Keratinocyte (primary cell): ENCODE data around the gene IGSF9. TPM values are rescaled to one million over a fixed set of nuclear protein-coding genes. Genes with fewer than 3 reads are reported as not detected.
A peak's percentile ranks its signal among the peaks of the same experiment; 100 is the strongest.

Experiments used
- DNase-seq: peaks from one replicate; pipeline ENCODE4 v3.0.0-alpha.2; 2011; ENCODE audit warnings: low read depth, missing footprints, low spot score
- FAIRE-seq: peaks from 2 replicates; lab custom pipeline; 2011; peaks lifted over from hg19 to GRCh38; lab: Jason Lieb, UNC
- H2AFZ ChIP-seq: 2 replicates; pipeline ENCODE4 v1.6.0; 2012; ENCODE audit warnings: low read length, control low read depth, inconsistent platforms; ENCODE audit not compliant: control insufficient read depth
- H3K27ac ChIP-seq: 2 replicates; pipeline ENCODE4 v1.5.1; 2011; ENCODE audit warnings: low read length; ENCODE audit not compliant: control insufficient read depth, insufficient read depth
- H3K27me3 ChIP-seq: 3 replicates; pipeline ENCODE4 v1.6.0; 2011; ENCODE audit warnings: low read length; ENCODE audit not compliant: control insufficient read depth, insufficient read depth; ENCODE audit errors: extremely low read depth
- H3K36me3 ChIP-seq, 2 experiments: 2 replicates in 1 of 2; 3 replicates in 1 of 2; pipeline ENCODE4 v1.5.1; 2011; ENCODE audit warnings: low read length in 2 of 2, mild to moderate bottlenecking in 1 of 2; ENCODE audit not compliant: control insufficient read depth in 2 of 2, insufficient read depth in 2 of 2; ENCODE audit errors: extremely low read depth in 1 of 2
- H3K4me1 ChIP-seq: 3 replicates; pipeline ENCODE4 v1.5.1; 2011; ENCODE audit warnings: low read length; ENCODE audit not compliant: control insufficient read depth, insufficient read depth; ENCODE audit errors: extremely low read depth
- H3K4me2 ChIP-seq: 3 replicates; pipeline ENCODE4 v1.6.0; 2011; ENCODE audit warnings: low read depth, low read length; ENCODE audit not compliant: control insufficient read depth, insufficient read depth; ENCODE audit errors: extremely low read depth
- H3K4me3 ChIP-seq, 3 experiments: fragments of 200-600 bp in 1 of 3; sonication (generic) in 1 of 3; 2 replicates in 2 of 3; 3 replicates in 1 of 3; pipeline ENCODE4 v1.5.1; 2011 to 2016; ENCODE audit warnings: low read length in 3 of 3, mild to moderate bottlenecking in 3 of 3, control low read depth in 2 of 3, inconsistent platforms in 1 of 3, low read depth in 1 of 3, mixed read lengths in 1 of 3, mixed run types in 1 of 3, moderate library complexity in 1 of 3; ENCODE audit not compliant: control insufficient read depth in 2 of 3, insufficient read depth in 2 of 3; ENCODE audit errors: extremely low read depth in 1 of 3
- H3K79me2 ChIP-seq: 2 replicates; pipeline ENCODE4 v1.6.0; 2012; ENCODE audit warnings: low read length; ENCODE audit not compliant: control insufficient read depth, insufficient read depth
- H3K9ac ChIP-seq: 3 replicates; pipeline ENCODE4 v1.6.0; 2011; ENCODE audit warnings: low read length; ENCODE audit not compliant: control insufficient read depth, insufficient read depth; ENCODE audit errors: extremely low read depth
- H3K9me1 ChIP-seq: 3 replicates; pipeline ENCODE4 v1.6.0; 2011; ENCODE audit warnings: low read length; ENCODE audit not compliant: control insufficient read depth, insufficient read depth; ENCODE audit errors: extremely low read depth
- H3K9me3 ChIP-seq: 2 replicates; pipeline ENCODE4 v1.5.1; 2012; ENCODE audit warnings: low read depth, low read length; ENCODE audit not compliant: control insufficient read depth
- H4K20me1 ChIP-seq: 3 replicates; pipeline ENCODE4 v1.6.0; 2011; ENCODE audit warnings: low read length; ENCODE audit not compliant: control insufficient read depth, insufficient read depth; ENCODE audit errors: extremely low read depth
- CTCF ChIP-seq, 3 experiments: IDR thresholded peaks in 1 of 3; conservative IDR thresholded peaks in 1 of 3; optimal IDR thresholded peaks in 1 of 3; 2 replicates in 2 of 3; 3 replicates in 1 of 3; pipeline versions ENCODE3 to v1.5.1; 2011; ENCODE audit warnings: low read length in 3 of 3, mild to moderate bottlenecking in 3 of 3, moderate library complexity in 2 of 3, control low read depth in 1 of 3, inconsistent platforms in 1 of 3; ENCODE audit not compliant: insufficient read depth in 2 of 3; ENCODE audit errors: extremely low read depth in 1 of 3
- EZH2 ChIP-seq: IDR thresholded peaks from one replicate; pipeline ENCODE4 v1.6.1; 2012; ENCODE audit warnings: inconsistent platforms, mild to moderate bottlenecking, low read length, moderate library complexity
- dilution Hi-C: fragments of 300-500 bp; cut with MboI; formaldehyde crosslinking; loops from one replicate; pipeline ENCODE4 v1.7.0; 2020; ENCODE audit warnings: low sequenced_read_pairs; ENCODE audit not compliant: extremely low pct_ligation_motif_present
- polyA plus RNA-seq, 5 experiments: library from polyadenylated mRNA; depleted of rRNA in 3 of 5; stranded (reverse) in 3 of 5; stranded (forward) in 1 of 5; unstranded in 1 of 5; fragments of >200 nt; gene quantifications; 1 replicate in 1 of 5; 2 replicates in 3 of 5; 3 replicates in 1 of 5; pipeline versions ENCODE4 v1.2.1 to v1.2.3, GENCODE V29; 2011 to 2012; ENCODE audit warnings: missing spikeins in 2 of 5, low read depth in 1 of 5, low replicate concordance in 1 of 5

The IGSF9 gene
- polyA plus RNA-seq, 1 donor (not counting 4 experiments of a cell fraction or from before 2014, with no cell fraction given), result 4.2 TPM

- dilution Hi-C loops, result no loop called here
- peaks cover under 1 to 4% of the 10 kb centered on the region in 2 experiments for H3K36me3 ChIP-seq
- H3K4me1 ChIP-seq, result peaks cover 64% of the 10 kb centered on the region
- no peaks in the 10 kb centered on the region for H4K20me1 ChIP-seq
- no peaks in the 10 kb centered on the region for H3K9me3 ChIP-seq
- no peak overlapping the region for H2AFZ ChIP-seq
- H3K79me2 ChIP-seq, result no peaks in the 10 kb centered on the region
- no peaks in the 10 kb centered on the region for H3K9me1 ChIP-seq
- H3K9ac ChIP-seq, result no peak overlapping the region
- no peak overlapping the region for H3K4me2 ChIP-seq
- H3K27me3 ChIP-seq, result no peaks in the 10 kb centered on the region
- FAIRE-seq (no peak), DNase-seq (no peak)
- no peak overlapping the region for H3K4me3 ChIP-seq
- no peak overlapping the region for H3K27ac ChIP-seq
- TF ChIP-seq EZH2 (no peak), CTCF (optimal IDR thresholded peaks at IDR 0.05 in 1 of 3, IDR thresholded peaks at IDR 0.05 in 1 of 3, conservative IDR thresholded peaks at IDR 0.05 in 1 of 3; ENCODE audit: extremely low read depth in 1 of 3, insufficient read depth in 2 of 3, low read length in 3 of 3) (no peak)
Observed at GRCh38 chr1:159938905-159939677, 6.3 kb downstream of the IGSF9 start.

GRCh38 chr1:159938211-159938852, 7.1 kb downstream of the IGSF9 start:
- H3K9me1 ChIP-seq, result no peaks in the 10 kb centered on the region
- H3K27me3 ChIP-seq, result no peaks in the 10 kb centered on the region
- DNase-seq (no peak), FAIRE-seq (peak; percentile 60)
- TF ChIP-seq EZH2 (no peak), CTCF (optimal IDR thresholded peaks at IDR 0.05 in 1 of 3, IDR thresholded peaks at IDR 0.05 in 1 of 3, conservative IDR thresholded peaks at IDR 0.05 in 1 of 3; ENCODE audit: extremely low read depth in 1 of 3, insufficient read depth in 2 of 3, low read length in 3 of 3) (no peak)
- no peak overlapping the region for H3K4me3 ChIP-seq
- no peak overlapping the region for H3K27ac ChIP-seq
- H3K4me2 ChIP-seq, result no peak overlapping the region
- no peaks in the 10 kb centered on the region for H3K79me2 ChIP-seq
- H3K4me1 ChIP-seq, result peaks cover 63% of the 10 kb centered on the region
- dilution Hi-C loops, result no loop called here
- H4K20me1 ChIP-seq, result no peaks in the 10 kb centered on the region
- no peaks in the 10 kb centered on the region for H3K9me3 ChIP-seq
- H3K9ac ChIP-seq, result no peak overlapping the region
- H3K36me3 ChIP-seq, result peaks cover 3 to 4% of the 10 kb centered on the region in 2 experiments
- no peak overlapping the region for H2AFZ ChIP-seq
